H9 (cell line): ENCODE results near the gene ATF2. TPM values are rescaled to one million over a fixed set of nuclear protein-coding genes. Genes with fewer than 3 reads are reported as not detected.

Source experiments
- DNase-seq: peaks from one replicate; pipeline ENCODE4 v3.0.0-alpha.2; 2017
- H2AFZ ChIP-seq: one replicate; pipeline ENCODE4 v1.6.1; 2013; ENCODE audit warnings: mild to moderate bottlenecking, low read length, control low read depth, moderate library complexity
- H2AK5ac ChIP-seq: 2 replicates; pipeline ENCODE4 v1.6.1; 2013; ENCODE audit warnings: low read length, control low read depth, mixed read lengths; ENCODE audit not compliant: insufficient read length
- H2BK120ac ChIP-seq: one replicate; pipeline ENCODE4 v1.6.1; 2013; ENCODE audit warnings: low read depth, mild to moderate bottlenecking, low read length, control low read depth, inconsistent platforms; ENCODE audit not compliant: poor library complexity, severe bottlenecking
- H2BK12ac ChIP-seq: 2 replicates; pipeline ENCODE4 v1.6.1; 2013; ENCODE audit warnings: low read length, control low read depth, mixed read lengths, low read depth; ENCODE audit not compliant: insufficient read length
- H2BK15ac ChIP-seq: 2 replicates; pipeline ENCODE4 v1.6.1; 2013; ENCODE audit warnings: low read depth, low read length, control low read depth
- H2BK20ac ChIP-seq: one replicate; pipeline ENCODE4 v1.6.1; 2013; ENCODE audit warnings: low read depth, mild to moderate bottlenecking, low read length, control low read depth, inconsistent platforms; ENCODE audit not compliant: poor library complexity, severe bottlenecking
- H2BK5ac ChIP-seq: 2 replicates; pipeline ENCODE4 v1.6.1; 2013; ENCODE audit warnings: low read length, control low read depth, mixed read lengths; ENCODE audit not compliant: insufficient read length
- H3K14ac ChIP-seq: 2 replicates; pipeline ENCODE4 v1.6.1; 2013; ENCODE audit warnings: low read length, control low read depth; ENCODE audit not compliant: insufficient read depth
- H3K18ac ChIP-seq: 2 replicates; pipeline ENCODE4 v1.6.1; 2013; ENCODE audit warnings: low read depth, mild to moderate bottlenecking, mixed read lengths, low read length, control low read depth; ENCODE audit not compliant: insufficient read length
- H3K23ac ChIP-seq: 2 replicates; pipeline ENCODE4 v1.6.1; 2013; ENCODE audit warnings: low read length, control low read depth, mixed read lengths, low read depth; ENCODE audit not compliant: insufficient read length
- H3K23me2 ChIP-seq: 2 replicates; pipeline ENCODE4 v1.6.1; 2013; ENCODE audit warnings: low read depth, mild to moderate bottlenecking, mixed read lengths, low read length, control low read depth; ENCODE audit not compliant: insufficient read length, poor library complexity, severe bottlenecking
- H3K27ac ChIP-seq: 2 replicates; pipeline ENCODE4 v1.5.1; 2013; ENCODE audit warnings: low read length, control low read depth, mixed read lengths, low read depth; ENCODE audit not compliant: insufficient read length
- H3K27me3 ChIP-seq: 2 replicates; pipeline ENCODE4 v1.6.1; 2013; ENCODE audit warnings: low read length, control low read depth, inconsistent platforms; ENCODE audit not compliant: insufficient read depth
- H3K4ac ChIP-seq: 2 replicates; pipeline ENCODE4 v1.6.1; 2013; ENCODE audit warnings: low read depth, mild to moderate bottlenecking, control low read depth, inconsistent platforms, low read length, moderate library complexity
- H3K4me1 ChIP-seq: 2 replicates; pipeline ENCODE4 v1.6.1; 2013; ENCODE audit warnings: low read length, control low read depth, inconsistent platforms; ENCODE audit not compliant: insufficient read depth
- H3K4me2 ChIP-seq: 2 replicates; pipeline ENCODE4 v1.6.1; 2013; ENCODE audit warnings: low read length, control low read depth, mixed read lengths; ENCODE audit not compliant: insufficient read length, insufficient read depth
- H3K56ac ChIP-seq: 2 replicates; pipeline ENCODE4 v1.6.1; 2013; ENCODE audit warnings: low read depth, mild to moderate bottlenecking, mixed read lengths, low read length, control low read depth; ENCODE audit not compliant: insufficient read length
- H3K79me1 ChIP-seq: 2 replicates; pipeline ENCODE4 v1.6.1; 2013; ENCODE audit warnings: low read depth, mild to moderate bottlenecking, moderate library complexity, low read length, control low read depth, inconsistent platforms; ENCODE audit not compliant: insufficient read depth, poor library complexity, severe bottlenecking
- H3K79me2 ChIP-seq: 2 replicates; pipeline ENCODE4 v1.6.1; 2013; ENCODE audit warnings: low read length, control low read depth, inconsistent platforms; ENCODE audit not compliant: insufficient read depth
- H3K9ac ChIP-seq: 2 replicates; pipeline ENCODE4 v1.6.1; 2013; ENCODE audit warnings: low read length, control low read depth, mixed read lengths; ENCODE audit not compliant: insufficient read length; ENCODE audit errors: extremely low read depth
- H3K9me3 ChIP-seq: one replicate; pipeline ENCODE4 v1.6.1; 2013; ENCODE audit warnings: low read depth, low read length, inconsistent platforms; ENCODE audit not compliant: control insufficient read depth
- H3T11ph ChIP-seq: one replicate; pipeline ENCODE4 v1.6.1; 2013; ENCODE audit warnings: mild to moderate bottlenecking, low read length, control low read depth, inconsistent platforms
- H4K20me1 ChIP-seq: one replicate; pipeline ENCODE4 v1.6.1; 2013; ENCODE audit not compliant: control insufficient read depth, insufficient read length, insufficient read depth
- H4K5ac ChIP-seq: 2 replicates; pipeline ENCODE4 v1.6.1; 2013; ENCODE audit warnings: low read depth, mild to moderate bottlenecking, mixed read lengths, low read length, control low read depth; ENCODE audit not compliant: insufficient read length
- H4K8ac ChIP-seq: replicated peaks from 2 replicates; pipeline ENCODE4 v1.6.1; 2013; ENCODE audit warnings: low read length, control low read depth, mixed read lengths, low read depth; ENCODE audit not compliant: insufficient read length
- H4K91ac ChIP-seq: 2 replicates; pipeline ENCODE4 v1.6.1; 2013; ENCODE audit warnings: low read depth, mild to moderate bottlenecking, moderate library complexity, mixed read lengths, low read length, control low read depth; ENCODE audit not compliant: insufficient read length
- H3K27ac Mint-ChIP-seq, 3 experiments: 2 replicates in 2 of 3; 3 replicates in 1 of 3; pipeline ENCODE4 v1.8.0; 2020 to 2021; ENCODE audit warnings: mixed read lengths in 3 of 3, mild to moderate bottlenecking in 1 of 3, moderate library complexity in 1 of 3
- H3K27me3 Mint-ChIP-seq: 2 replicates; pipeline ENCODE4 v1.8.0; 2021; ENCODE audit warnings: low read depth, mild to moderate bottlenecking, moderate library complexity, mixed read lengths
- H3K36me3 Mint-ChIP-seq, 3 experiments: 2 replicates in 2 of 3; 3 replicates in 1 of 3; pipeline ENCODE4 v1.8.0; 2020 to 2021; ENCODE audit warnings: low read depth in 3 of 3, mixed read lengths in 3 of 3; ENCODE audit not compliant: insufficient read depth in 1 of 3
- H3K4me1 Mint-ChIP-seq, 2 experiments: 2 replicates each; pipeline ENCODE4 v1.8.0; 2020; ENCODE audit warnings: mixed read lengths in 2 of 2
- H3K4me3 Mint-ChIP-seq, 2 experiments: 2 replicates in 1 of 2; 3 replicates in 1 of 2; pipeline ENCODE4 v1.8.0; 2020 to 2021; ENCODE audit warnings: mild to moderate bottlenecking in 2 of 2, mixed read lengths in 2 of 2, moderate library complexity in 1 of 2
- H3K9me3 Mint-ChIP-seq, 2 experiments: 2 replicates in 1 of 2; 3 replicates in 1 of 2; pipeline ENCODE4 v1.8.0; 2020; ENCODE audit warnings: mild to moderate bottlenecking in 2 of 2, mixed read lengths in 2 of 2, moderate library complexity in 1 of 2
- CTCF ChIP-seq: fragments of 200-600 bp; sonication (generic); conservative IDR thresholded peaks from 3 replicates; pipeline ENCODE4 v1.8.0; 2021; ENCODE audit warnings: antibody characterized with exemption, mild to moderate bottlenecking
- WGBS: extraction: QIAGEN DNeasy Blood & Tissue Kit; methylation state at CpG from one replicate; pipeline ENCODE4 v1.1.7; 2013; ENCODE audit warnings: missing lambda C conversion rate, low lambda C conversion rate, mixed read lengths; ENCODE audit not compliant: insufficient read length; ENCODE audit errors: extremely low coverage; 5-methylcytosine and 5-hydroxymethylcytosine counted together
- total RNA-seq: library from RNA; stranded (reverse); gene quantifications from 2 replicates; pipeline ENCODE4 v1.2.1, GENCODE V29; 2021

Gene ATF2
- total RNA-seq, 1 experiment from 2014 or later: 40.9 TPM

DNA sequence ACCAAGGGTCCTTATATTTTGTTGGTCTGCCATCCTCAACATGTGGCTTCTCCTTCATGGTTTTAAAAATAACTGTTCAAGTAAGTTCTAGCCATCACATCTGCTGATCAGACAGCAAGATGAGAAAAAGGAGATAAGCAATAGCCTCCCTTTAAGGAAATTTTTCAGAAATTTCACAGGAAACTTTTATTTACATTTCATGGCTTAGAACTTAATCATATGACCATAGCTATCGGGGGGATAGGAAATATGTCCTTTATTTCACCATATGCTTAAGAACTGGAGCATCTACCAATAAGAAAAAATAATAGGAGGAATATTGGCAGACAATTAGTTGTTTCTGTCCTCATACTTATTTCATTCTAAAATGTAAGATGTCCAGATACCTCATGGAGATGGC is 16.2 kb downstream of the ATF2 start:
- no peaks in the 10 kb centered on the region for H4K20me1 ChIP-seq
- no peak overlapping the region for H3K4me2 ChIP-seq
- WGBS: no CpG with 5 or more reads among the region's 1 CpG

More for the DNA sequence above, 16.2 kb downstream of the ATF2 start:
- TF ChIP-seq CTCF: no peak
- Mint-ChIP-seq H3K36me3 (peaks cover 7 to 23% (median 20%) of the 10 kb centered on the region in 3 experiments; a peak in 5 of 7 replicates), H3K27ac (no peak overlapping the region), H3K9me3 (no peaks in the 10 kb centered on the region), H3K4me1 (peaks cover 16 to 21% of the 10 kb centered on the region in 2 experiments), H3K27me3 (no peaks in the 10 kb centered on the region), H3K4me3 (no peak overlapping the region)
- Histone ChIP-seq H3K27ac (no peak overlapping the region), H2BK12ac (no peak overlapping the region), H3K79me2 (peaks cover 27% of the 10 kb centered on the region; the same call in 1 of the 2 replicates), H3K27me3 (no peaks in the 10 kb centered on the region; the same call in 1 of the 2 replicates), H3K18ac (no peak overlapping the region), H2BK120ac (no peak overlapping the region), H3K4ac (no peak overlapping the region), H3K79me1 (peaks cover 3% of the 10 kb centered on the region), H4K5ac (no peak overlapping the region), H2BK15ac (no peak overlapping the region), H2AFZ (no peak overlapping the region), H2BK20ac (no peak overlapping the region), H4K8ac (no peak overlapping the region), H3K14ac (no peak overlapping the region), H2AK5ac (no peak overlapping the region), H2BK5ac (no peak overlapping the region), H3K4me1 (no peaks in the 10 kb centered on the region; the same call in 1 of the 2 replicates), H3K23me2 (no peaks in the 10 kb centered on the region), H3K9me3 (no peaks in the 10 kb centered on the region), H3K56ac (no peak overlapping the region), H3K9ac (no peak overlapping the region), H4K91ac (no peak overlapping the region), H3T11ph (no peak overlapping the region), H3K23ac (no peak overlapping the region)
- no peak for DNase-seq
